GM04504 (cell line): ENCODE measurements around the gene SUPT20H.

Source experiments
- DNase-seq: peaks from one replicate; pipeline ENCODE4 v3.0.0-alpha.2; 2012; ENCODE audit warnings: low read depth

SUPT20H gene

DNA sequence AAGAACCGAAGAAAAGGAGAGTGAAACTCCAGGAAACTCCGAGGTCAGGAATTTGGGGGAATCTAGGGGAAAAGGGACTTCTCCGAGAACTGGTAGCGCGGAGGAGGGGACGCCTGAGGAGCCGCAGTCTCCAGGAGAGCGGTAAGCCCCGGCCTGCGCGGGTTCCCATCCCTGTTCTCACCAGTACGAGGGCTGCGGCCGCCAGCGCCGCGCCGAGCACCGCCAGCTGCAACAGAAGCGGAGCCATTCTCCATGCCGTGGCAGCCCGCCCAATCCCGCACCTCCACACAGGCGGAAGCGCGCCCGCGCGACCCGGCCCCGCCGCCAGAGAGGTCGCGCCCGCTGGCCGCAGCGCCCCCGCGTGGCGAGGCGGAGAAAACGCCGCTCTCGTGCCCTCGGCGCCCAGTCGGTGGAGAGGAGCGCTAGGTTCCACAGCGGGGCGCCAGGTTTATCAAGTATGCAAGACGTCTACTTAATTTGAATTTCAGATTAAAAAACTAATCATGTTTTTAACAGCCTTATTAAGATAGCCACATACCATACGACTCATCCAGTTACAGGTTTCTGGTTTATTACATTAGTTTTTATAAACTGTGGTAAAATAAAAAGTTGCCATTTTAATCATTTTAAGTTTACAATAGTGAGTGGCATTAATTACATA lies 60.3 kb downstream of the SUPT20H start, which contains the start of gene ALG5:
Gene ALG5 (minus strand): TSS at position 287 of the 661 bp plus-strand sequence. CDS start 40 bp downstream, at position 247.
- peak; percentile 72 for DNase-seq

- no peak for DNase-seq
Measured at GRCh38 chr13:36998624-36999041, 60.9 kb downstream of the SUPT20H start.

DNA sequence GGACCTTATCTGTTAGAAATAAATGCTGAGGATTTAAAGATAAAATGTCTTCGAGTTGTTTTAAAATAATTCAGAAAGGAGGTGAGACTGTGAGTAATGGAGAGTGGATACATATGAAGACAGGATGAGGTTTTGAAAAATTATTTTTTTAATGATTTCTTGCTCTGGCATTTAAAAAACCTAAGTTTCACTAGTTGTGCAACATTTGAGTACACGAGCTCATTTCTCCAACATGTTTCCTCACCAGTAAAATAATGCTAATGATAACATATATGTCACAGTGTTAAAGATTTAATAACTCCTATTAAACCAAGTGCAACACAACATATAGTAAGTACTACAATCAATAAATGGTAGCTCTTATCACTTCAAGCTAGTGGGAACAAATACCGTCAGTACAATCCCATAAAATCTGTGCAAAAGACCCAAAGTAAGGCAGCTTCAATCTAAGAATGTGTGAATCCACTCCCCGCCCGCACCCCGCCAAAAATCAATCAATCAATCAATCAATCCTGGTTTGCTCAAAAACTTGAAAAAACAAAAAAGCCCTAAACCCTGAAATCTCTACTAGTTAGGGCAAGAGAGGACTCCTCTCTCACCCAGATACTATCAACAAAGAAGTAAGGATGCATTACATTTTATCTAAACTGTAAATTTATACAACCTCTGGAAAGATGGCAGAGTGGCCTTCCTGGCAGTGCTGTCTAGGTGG lies 61.6 kb downstream of the SUPT20H start:
- DNase-seq = no peak

GRCh38 chr13:36992362-36992761 lies 67.1 kb downstream of the SUPT20H start:
- no peak for DNase-seq

DNA sequence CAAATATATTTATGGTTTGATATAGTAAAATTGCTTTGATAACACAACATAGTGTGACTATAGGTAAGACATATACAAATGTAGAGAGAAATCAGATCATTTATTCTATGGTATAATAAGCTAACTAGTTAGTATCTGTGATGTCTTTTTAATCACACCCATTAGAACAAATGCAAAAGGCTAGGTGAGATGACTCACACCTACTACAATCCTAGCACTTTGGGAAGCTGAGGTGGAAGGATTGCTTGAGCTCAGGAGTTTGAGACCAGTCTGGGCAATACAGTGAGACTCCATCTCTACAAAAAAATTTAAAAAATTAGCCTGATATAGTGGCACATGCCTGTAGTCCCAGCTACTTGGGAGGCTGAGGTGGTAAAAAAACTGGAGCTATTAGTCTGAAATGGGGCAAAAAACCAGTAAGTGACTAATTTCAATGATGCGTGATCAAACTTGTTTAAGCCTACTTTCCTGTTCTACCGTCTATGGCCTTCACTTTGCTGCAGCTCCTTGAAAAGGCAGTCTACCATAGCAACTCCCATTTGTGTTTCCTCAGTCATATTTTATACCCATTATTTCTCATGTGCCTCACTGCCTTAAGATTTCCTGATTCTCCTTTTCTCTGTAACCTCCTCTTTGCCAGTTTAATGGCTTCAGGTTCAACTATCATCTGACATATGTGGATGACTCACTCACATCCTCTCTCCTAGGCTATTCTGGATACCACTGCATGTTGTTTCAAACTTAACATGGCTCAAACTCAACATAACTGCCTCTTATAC lies 72.8 kb downstream of the SUPT20H start:
- no peak for DNase-seq

- no peak for DNase-seq
Measured at GRCh38 chr13:36981156-36981743, 78.2 kb downstream of the SUPT20H start.

DNA sequence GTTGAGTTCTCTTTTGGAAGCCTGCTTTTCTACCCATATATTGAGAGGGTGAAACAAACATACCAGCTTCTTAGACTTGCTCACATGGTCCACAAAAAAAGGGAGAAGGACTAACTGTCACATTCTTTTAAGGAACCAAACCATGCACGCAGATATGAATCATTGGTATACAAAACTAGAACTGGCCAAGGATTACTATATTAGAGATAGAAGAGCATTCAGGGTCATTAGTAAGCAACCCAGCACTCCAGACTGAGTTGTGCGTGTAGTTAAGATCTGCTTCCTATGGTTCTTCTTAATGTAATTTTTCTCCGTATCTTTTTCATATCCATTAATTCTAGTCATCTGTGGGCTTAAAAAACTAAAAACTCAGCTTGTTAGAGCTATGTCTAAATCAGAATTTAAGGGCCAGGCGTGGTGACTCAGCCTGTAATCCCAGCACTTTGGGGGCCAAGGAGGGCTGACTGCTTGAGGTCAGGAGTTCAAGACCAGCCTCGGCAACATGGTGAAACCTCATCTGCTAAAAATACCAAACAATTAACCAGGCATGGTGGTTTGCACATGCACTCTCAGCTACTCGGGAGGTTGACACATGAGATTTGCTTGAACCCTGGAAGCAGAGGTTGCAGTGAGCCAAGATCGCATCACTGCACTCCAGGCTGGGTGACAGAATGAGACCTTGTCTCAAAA lies 80.0 kb downstream of the SUPT20H start:
- no peak for DNase-seq

DNA sequence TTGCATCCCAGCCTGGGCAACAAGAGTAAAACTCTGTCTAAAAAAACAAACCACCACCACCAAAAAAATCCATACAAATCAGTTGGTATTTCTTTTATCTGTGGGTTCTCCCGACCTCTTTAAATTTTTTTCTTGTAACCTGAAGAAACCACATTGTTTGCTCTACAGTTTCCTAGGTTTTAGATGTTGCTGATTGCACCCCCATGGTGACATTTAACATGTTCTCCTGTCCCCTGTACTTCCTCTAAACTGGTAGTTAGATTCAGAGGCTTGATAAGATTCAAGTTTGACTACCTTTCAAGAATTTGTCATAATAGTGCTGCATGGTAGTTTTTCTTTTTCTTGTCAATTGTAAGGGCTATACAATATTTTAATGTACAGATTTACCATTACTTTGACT lies 84.3 kb downstream of the SUPT20H start:
- no peak for DNase-seq

DNA sequence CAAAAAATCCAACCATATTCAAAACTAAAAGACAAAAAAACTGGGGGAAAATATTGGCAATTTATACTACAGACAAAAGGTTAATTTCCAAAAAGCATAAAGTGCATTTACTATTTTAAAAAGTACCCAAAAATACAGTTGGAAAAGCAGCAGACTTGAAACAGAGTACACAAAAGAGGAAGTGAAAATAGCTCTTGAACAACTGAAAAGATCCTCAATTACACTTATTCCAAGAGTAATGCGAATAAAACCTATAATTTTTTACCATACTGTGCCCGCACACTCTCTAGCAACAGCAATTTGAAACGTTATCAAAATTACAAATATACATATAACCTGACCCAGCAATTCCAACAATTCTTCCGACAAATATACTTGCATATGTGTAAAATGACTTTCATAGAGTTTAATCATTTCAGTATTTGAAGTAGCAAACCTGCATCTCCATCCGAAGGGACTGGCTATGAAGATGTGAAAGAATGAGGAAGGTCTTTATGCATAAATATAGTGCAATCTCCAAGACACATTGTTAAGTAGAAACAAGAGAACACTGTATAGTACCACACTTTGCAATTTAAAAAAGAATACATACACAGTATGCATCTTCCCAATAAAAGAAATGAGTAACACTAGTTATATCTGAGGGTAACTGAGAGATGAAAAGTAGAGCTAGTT lies 85.7 kb downstream of the SUPT20H start:
- DNase-seq = no peak

DNA sequence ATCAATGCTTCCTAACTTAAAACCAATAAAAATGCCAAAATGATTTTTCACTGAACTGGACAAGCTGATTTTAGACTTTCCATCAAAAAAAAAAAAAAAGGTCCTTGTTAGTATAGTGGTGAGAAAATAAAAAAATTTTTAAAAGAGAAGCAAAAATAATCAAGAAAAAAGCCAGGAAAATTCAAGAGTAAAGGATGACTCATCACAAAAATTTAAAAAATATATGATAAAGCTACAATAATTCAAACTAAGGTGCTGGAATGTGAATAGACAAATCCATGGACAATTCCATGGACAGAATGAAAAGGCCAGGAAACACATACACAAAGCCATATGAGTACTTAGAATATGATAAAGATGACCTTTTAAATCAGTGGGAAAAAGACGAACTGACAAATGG lies 86.5 kb downstream of the SUPT20H start:
- DNase-seq = no peak

- DNase-seq = no peak
Measured at GRCh38 chr13:36966404-36966803, 93.1 kb downstream of the SUPT20H start.

GRCh38 chr13:36965767-36966166 lies 93.7 kb downstream of the SUPT20H start:
- peak; percentile 42 for DNase-seq

- DNase-seq = no peak
Measured at GRCh38 chr13:36959456-36960116, 99.9 kb downstream of the SUPT20H start.
